Sigmoid colon (tissue), 7 donors: Measurements from ENCODE around the gene ITGB2. TPM values are rescaled to one million over a fixed set of nuclear protein-coding genes. Genes with fewer than 3 reads are reported as not detected.

Source experiments
- DNase-seq: peaks from one replicate; pipeline ENCODE4 v3.0.0-alpha.2; 2019
- H3K27ac ChIP-seq, 4 donors: fragments of 200-600 bp; sonication (generic); one replicate each; pipeline ENCODE4 v1.5.1; 2016 to 2019; ENCODE audit warnings: mild to moderate bottlenecking in 1 of 4
- H3K27me3 ChIP-seq, 3 donors: fragments of 200-600 bp; sonication (generic); one replicate each; pipeline ENCODE4 v1.5.1; 2019; ENCODE audit warnings: mild to moderate bottlenecking in 1 of 3
- H3K36me3 ChIP-seq, 4 donors: fragments of 200-600 bp; sonication (generic); one replicate each; pipeline ENCODE4 v1.5.1; 2016 to 2019
- H3K4me1 ChIP-seq, 4 donors: fragments of 200-600 bp; sonication (generic); one replicate each; pipeline ENCODE4 v1.5.1; 2017 to 2019
- H3K4me3 ChIP-seq, 4 donors: fragments of 200-600 bp; sonication (generic); one replicate each; pipeline ENCODE4 v1.5.1; 2017 to 2019; ENCODE audit warnings: mild to moderate bottlenecking in 2 of 4, moderate library complexity in 1 of 4
- H3K9me3 ChIP-seq, 4 donors: fragments of 200-600 bp in 3 of 4; sonication (generic) in 3 of 4; one replicate each; pipeline versions ENCODE4 v1.5.1 to v1.6.1; 2013 to 2019
- EP300 ChIP-seq, 4 donors: sonication (generic); formaldehyde crosslinking; IDR thresholded peaks; one replicate each; pipeline ENCODE4 v1.6.1; 2017; ENCODE audit warnings: antibody characterized with exemption in 4 of 4
- POLR2A ChIP-seq, 2 donors: fragments of 450-650 bp; IDR thresholded peaks; one replicate each; pipeline ENCODE4 v1.6.1; 2016; ENCODE audit warnings: antibody characterized with exemption in 2 of 2, mild to moderate bottlenecking in 2 of 2, moderate library complexity in 2 of 2
- POLR2AphosphoS5 ChIP-seq, 4 donors: sonication (generic); formaldehyde crosslinking; IDR thresholded peaks; one replicate each; pipeline ENCODE4 v1.6.1; 2017; ENCODE audit warnings: antibody characterized with exemption in 4 of 4
- WGBS, 2 donors: extraction: QIAGEN DNeasy Blood & Tissue Kit; methylation state at CpG; one replicate each; pipeline ENCODE4 v1.1.7; 2013; 5-methylcytosine and 5-hydroxymethylcytosine counted together
- intact Hi-C: fragments of 100-400 bp; cut with DNase I; formaldehyde crosslinking; loops from one replicate; pipeline ENCODE4 v1.15.1; 2023
- polyA plus RNA-seq, 3 donors: library from polyadenylated mRNA; stranded (reverse); fragments of 200-250 nt; gene quantifications; one replicate each; pipeline ENCODE4 v1.2.3, GENCODE V29; 2013
- total RNA-seq, 4 donors: library from RNA; depleted of rRNA; stranded (reverse); fragments of >200 nt; gene quantifications; one replicate each; pipeline ENCODE4 v1.1.0, GENCODE V29; 2016
- TF ChIP-seq, protein P1 (sequence below), 4 experiments: fragments of 450-650 bp in 3 of 4; fragments of 200-600 bp in 1 of 4; IDR thresholded peaks; one replicate each; pipeline ENCODE4 v1.5.1; 2016 to 2019; ENCODE audit warnings: antibody characterized with exemption in 4 of 4, mild to moderate bottlenecking in 3 of 4, moderate library complexity in 2 of 4
- donor health status: healthy with polysubstance abuse.
- donor health status: Bipolar disorder and iron deficiency.
- donor health status: healthy.

ITGB2 gene
- total and polyA plus RNA-seq, 7 donors, result 14.7 to 103 (median 55.9) TPM

DNA sequence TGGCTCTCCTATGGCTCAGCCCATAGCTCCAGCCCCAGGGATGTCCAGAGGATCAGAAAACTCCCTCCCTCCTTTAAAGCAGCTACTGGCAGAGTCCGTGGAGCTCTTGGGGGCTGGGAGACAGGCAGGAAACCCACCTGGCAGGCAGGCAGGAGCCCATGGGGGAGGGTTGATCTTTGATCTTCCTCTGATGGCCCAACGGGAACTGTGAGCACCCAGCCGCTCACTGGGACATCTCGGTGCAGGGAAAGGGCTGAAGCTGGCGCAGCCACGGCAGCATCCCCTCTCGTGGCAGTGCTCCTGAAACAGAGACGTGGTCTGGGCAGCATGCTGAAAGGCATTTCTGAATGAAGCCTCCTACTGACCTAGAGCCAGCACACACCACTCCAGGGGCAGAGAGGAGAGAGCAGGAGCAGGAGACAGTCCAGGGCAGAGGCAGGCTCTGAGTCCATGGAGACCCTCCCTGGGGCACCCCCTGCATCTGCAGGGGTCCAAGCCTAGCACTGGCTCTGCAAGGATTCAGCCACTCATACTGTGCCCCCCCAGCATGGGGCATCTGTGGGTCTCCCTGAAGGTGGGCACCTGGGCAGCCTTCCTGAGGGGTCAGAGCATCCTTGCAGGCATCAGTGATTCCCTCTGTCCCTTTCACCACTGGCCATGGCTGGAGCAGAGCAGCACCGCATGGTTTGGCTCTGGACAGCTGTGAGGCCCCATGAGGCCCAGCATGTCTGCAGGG lies 14.3 kb upstream of the ITGB2 start:
- H3K27ac ChIP-seq, result no peak overlapping the region
- no peak overlapping the region for H3K4me3 ChIP-seq
- TF ChIP-seq POLR2AphosphoS5 (IDR thresholded peaks at IDR 0.05) (no peak), EP300 (IDR thresholded peaks at IDR 0.05) (no peak), POLR2A (IDR thresholded peaks at IDR 0.05) (no peak)
- TF ChIP-seq, protein P1, sequence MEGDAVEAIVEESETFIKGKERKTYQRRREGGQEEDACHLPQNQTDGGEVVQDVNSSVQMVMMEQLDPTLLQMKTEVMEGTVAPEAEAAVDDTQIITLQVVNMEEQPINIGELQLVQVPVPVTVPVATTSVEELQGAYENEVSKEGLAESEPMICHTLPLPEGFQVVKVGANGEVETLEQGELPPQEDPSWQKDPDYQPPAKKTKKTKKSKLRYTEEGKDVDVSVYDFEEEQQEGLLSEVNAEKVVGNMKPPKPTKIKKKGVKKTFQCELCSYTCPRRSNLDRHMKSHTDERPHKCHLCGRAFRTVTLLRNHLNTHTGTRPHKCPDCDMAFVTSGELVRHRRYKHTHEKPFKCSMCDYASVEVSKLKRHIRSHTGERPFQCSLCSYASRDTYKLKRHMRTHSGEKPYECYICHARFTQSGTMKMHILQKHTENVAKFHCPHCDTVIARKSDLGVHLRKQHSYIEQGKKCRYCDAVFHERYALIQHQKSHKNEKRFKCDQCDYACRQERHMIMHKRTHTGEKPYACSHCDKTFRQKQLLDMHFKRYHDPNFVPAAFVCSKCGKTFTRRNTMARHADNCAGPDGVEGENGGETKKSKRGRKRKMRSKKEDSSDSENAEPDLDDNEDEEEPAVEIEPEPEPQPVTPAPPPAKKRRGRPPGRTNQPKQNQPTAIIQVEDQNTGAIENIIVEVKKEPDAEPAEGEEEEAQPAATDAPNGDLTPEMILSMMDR (IDR thresholded peaks at IDR 0.05), result no peak
- peaks cover 10 to 44% (median 34%) of the 10 kb centered on the region in 3 donors for H3K27me3 ChIP-seq
- no peaks in the 10 kb centered on the region for H3K9me3 ChIP-seq
- no peak for DNase-seq
- no peaks in the 10 kb centered on the region for H3K36me3 ChIP-seq
- H3K4me1 ChIP-seq, result peaks cover 0 to 34% (median 32%) of the 10 kb centered on the region in 4 donors
- intact Hi-C loops, result loop anchor here (5.0 kb wide), 2 partner anchors 118 to 133 kb away; partner anchors contain the start of genes SUMO3 and UBE2G2
- WGBS, 2 donors, result 84 to 87% methylated on average over 9 of the region's 9 CpGs

DNA sequence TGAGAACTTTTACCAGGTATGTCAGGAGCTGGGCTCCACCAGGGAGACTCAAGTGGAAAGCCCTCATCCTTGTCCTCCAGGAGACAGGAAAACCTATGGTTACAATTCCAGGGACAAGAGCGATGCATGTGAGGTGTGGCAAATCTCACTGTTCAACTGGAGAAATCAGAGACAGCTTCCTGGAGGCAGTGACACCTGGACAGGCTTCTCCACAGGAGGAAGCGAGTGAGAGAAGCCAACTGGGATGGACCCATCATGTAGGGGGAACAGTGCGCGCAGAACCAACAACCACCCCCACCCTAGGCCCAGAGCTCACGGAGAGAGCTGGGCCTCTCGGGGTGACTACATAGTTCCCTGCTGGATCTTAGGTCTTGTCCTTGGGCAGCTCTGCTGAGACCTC lies 13.6 kb upstream of the ITGB2 start:
- DNase-seq, result no peak
- H3K36me3 ChIP-seq, result no peaks in the 10 kb centered on the region
- H3K9me3 ChIP-seq, result no peaks in the 10 kb centered on the region
- TF ChIP-seq EP300 (IDR thresholded peaks at IDR 0.05) (no peak), POLR2A (IDR thresholded peaks at IDR 0.05) (no peak), POLR2AphosphoS5 (IDR thresholded peaks at IDR 0.05) (no peak)
- TF ChIP-seq, protein P1 (IDR thresholded peaks at IDR 0.05), result no peak
- 89 to 96% methylated on average over 6 of the region's 6 CpGs for WGBS, 2 donors
- peaks cover 10 to 51% (median 39%) of the 10 kb centered on the region in 3 donors for H3K27me3 ChIP-seq
- no peak overlapping the region for H3K27ac ChIP-seq
- H3K4me3 ChIP-seq, result no peak overlapping the region
- intact Hi-C loops, result loop anchor here (5.0 kb wide), 2 partner anchors 117 to 132 kb away; partner anchors contain the start of genes SUMO3 and UBE2G2
- H3K4me1 ChIP-seq, result peaks cover 0 to 30% (median 29%) of the 10 kb centered on the region in 4 donors

DNA sequence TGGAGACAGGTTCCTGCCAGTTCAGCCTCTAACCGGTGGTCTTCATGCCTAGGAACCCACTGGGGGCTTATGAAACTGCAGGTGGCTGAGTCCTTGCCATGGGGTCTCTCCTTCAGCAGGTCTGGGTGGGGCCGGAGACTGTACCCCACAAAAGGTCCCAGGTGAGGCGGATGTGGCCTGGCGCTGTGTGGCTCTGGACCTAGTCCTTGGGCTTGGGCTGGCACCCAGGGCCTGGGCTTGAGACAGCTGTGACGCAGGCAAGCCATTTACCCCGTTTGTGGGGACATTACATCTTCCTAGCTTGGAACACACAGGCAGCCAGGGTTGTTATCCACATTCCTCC lies 13.2 kb upstream of the ITGB2 start:
- H3K4me1 ChIP-seq, result peaks cover 0 to 26% (median 25%) of the 10 kb centered on the region in 4 donors
- no peak overlapping the region for H3K4me3 ChIP-seq
- no peak overlapping the region for H3K27ac ChIP-seq
- 88 to 94% methylated on average over 6 of the region's 6 CpGs for WGBS, 2 donors
- DNase-seq, result no peak
- H3K9me3 ChIP-seq, result no peaks in the 10 kb centered on the region
- intact Hi-C loops, result loop anchor here (5.0 kb wide), 2 partner anchors 117 to 132 kb away; partner anchors contain the start of genes SUMO3 and UBE2G2
- H3K27me3 ChIP-seq, result peaks cover 10 to 55% (median 42%) of the 10 kb centered on the region in 3 donors
- no peak for TF ChIP-seq POLR2AphosphoS5 (IDR thresholded peaks at IDR 0.05)
- TF ChIP-seq EP300 (IDR thresholded peaks at IDR 0.05), result no peak
- no peak for TF ChIP-seq POLR2A (IDR thresholded peaks at IDR 0.05)
- TF ChIP-seq, protein P1 (IDR thresholded peaks at IDR 0.05), result no peak
- no peaks in the 10 kb centered on the region for H3K36me3 ChIP-seq

DNA sequence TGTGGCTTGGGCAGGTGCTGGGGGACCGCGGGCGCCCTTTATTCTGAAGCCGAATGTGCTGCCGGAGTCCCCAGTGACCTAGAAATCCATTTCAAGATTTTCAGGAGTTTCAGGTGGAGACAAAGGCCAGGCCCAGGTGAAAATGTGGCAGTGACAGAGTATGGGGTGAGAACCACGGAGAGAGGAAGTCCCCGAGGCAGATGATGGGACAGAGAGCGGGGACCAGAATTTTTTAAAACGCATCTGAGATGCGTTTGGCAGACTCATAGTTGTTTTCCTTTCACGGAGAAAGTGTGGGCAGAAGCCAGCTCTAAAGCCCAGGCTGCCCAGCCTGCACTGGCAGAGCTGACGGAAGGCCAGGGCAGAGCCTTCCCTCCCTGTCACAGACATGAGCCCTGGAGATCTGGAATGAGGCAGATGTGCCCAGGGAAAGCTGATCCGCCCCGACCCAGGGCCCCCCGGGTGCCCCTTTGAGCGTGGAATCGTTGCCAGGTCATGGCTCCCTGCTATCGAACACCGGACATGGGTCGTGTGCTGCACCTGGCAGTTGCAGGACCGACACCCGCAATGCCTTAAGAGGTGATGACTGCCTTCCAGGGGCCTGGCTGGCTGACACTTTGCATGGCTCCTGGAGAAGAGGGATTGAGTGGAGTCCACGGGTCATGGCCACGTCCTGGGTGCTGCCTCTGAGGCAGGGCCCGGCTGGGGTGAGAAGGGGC lies 12.7 kb upstream of the ITGB2 start:
- no peaks in the 10 kb centered on the region for H3K9me3 ChIP-seq
- H3K27ac ChIP-seq, result no peak overlapping the region
- H3K4me1 ChIP-seq, result peaks cover 0 to 25% (median 22%) of the 10 kb centered on the region in 4 donors
- no peak for TF ChIP-seq POLR2AphosphoS5 (IDR thresholded peaks at IDR 0.05)
- TF ChIP-seq, protein P1 (IDR thresholded peaks at IDR 0.05), result no peak
- DNase-seq, result no peak
- H3K4me3 ChIP-seq, result peak overlapping the region in 1 of 4 donors; percentile 45
- peaks cover 10 to 60% (median 42%) of the 10 kb centered on the region in 3 donors for H3K27me3 ChIP-seq
- H3K36me3 ChIP-seq, result no peaks in the 10 kb centered on the region
- 60 to 79% methylated on average over 25 of the region's 25 CpGs for WGBS, 2 donors
- intact Hi-C loops, result loop anchor here (5.0 kb wide), 2 partner anchors 116 to 131 kb away; partner anchors contain the start of genes SUMO3 and UBE2G2
